Astrocyte of the spinal cord (primary cell): ENCODE data around the gene PTGIS.
"Not testable (repeated sequence)": the region's sequence is repeated elsewhere in the genome, so short reads cannot be mapped to it uniquely, and the experiment has no call there.

ENCODE experiments used
- DNase-seq: peaks from one replicate; pipeline ENCODE4 v3.0.0; 2011; ENCODE audit warnings: low read depth, low spot score
- H3K4me3 ChIP-seq: 2 replicates; pipeline ENCODE4 v1.5.1; 2011; ENCODE audit warnings: low read depth, mild to moderate bottlenecking, low read length, moderate library complexity
- CTCF ChIP-seq: IDR thresholded peaks from 2 replicates; pipeline ENCODE4 v1.5.1; 2012; ENCODE audit warnings: low read depth, mild to moderate bottlenecking, low read length, inconsistent platforms
- in situ Hi-C: cut with HindIII; loops from 2 replicates; pipeline ENCODE4 v1.10.0; 2017; ENCODE audit warnings: low sequenced_read_pairs

The PTGIS gene

GRCh38 chr20:49567421-49568277, at the start of gene PTGIS:
Gene PTGIS, minus strand, starts transcription at chr20:49568137. Its CDS starts 21 bp downstream, at chr20:49568116.
- in situ Hi-C loops, result no loop called here
- no peak for TF ChIP-seq CTCF
- peak within 1 kb of the TSS; percentile 56 for H3K4me3 ChIP-seq
- no peak for DNase-seq

GRCh38 chr20:49617394-49617793, 49.5 kb upstream of the PTGIS start:
- DNase-seq, in situ Hi-C loops, H3K4me3 ChIP-seq: not testable (repeated sequence)

- no peak overlapping the region for H3K4me3 ChIP-seq
- no peak for TF ChIP-seq CTCF
- DNase-seq, result no peak
- in situ Hi-C loops, result no loop called here
These were observed 48.4 kb upstream of the PTGIS start for GRCh38 chr20:49616154-49617007.

- DNase-seq, result no peak
- in situ Hi-C loops, result no loop called here
- no peak overlapping the region for H3K4me3 ChIP-seq
- no peak for TF ChIP-seq CTCF
These were observed 47.6 kb upstream of the PTGIS start for GRCh38 chr20:49615401-49616153.

GRCh38 chr20:49615051-49615400, 47.1 kb upstream of the PTGIS start:
- DNase-seq, H3K4me3 ChIP-seq, in situ Hi-C loops: not testable (repeated sequence)

GRCh38 chr20:49614338-49615050, 46.6 kb upstream of the PTGIS start:
- TF ChIP-seq CTCF, result no peak
- no peak for DNase-seq
- no peak overlapping the region for H3K4me3 ChIP-seq
- in situ Hi-C loops, result no loop called here
